SH-SY5Y (cell line): ENCODE data around the gene LRIG2.

Experiments
- GATA2 ChIP-seq: IDR thresholded peaks from 2 replicates; pipeline ENCODE4 v1.6.1; 2011; ENCODE audit warnings: mild to moderate bottlenecking, low read depth, low read length
- GATA3 ChIP-seq: IDR thresholded peaks from 2 replicates; pipeline ENCODE4 v1.6.1; 2011; ENCODE audit warnings: low read depth, mild to moderate bottlenecking, low read length, moderate library complexity

- TF ChIP-seq GATA2 = peak; percentile 68; the same call in 1 of the 2 replicates
- TF ChIP-seq GATA3 = peak; percentile 86
Measured at GRCh38 chr1:113040718-113041412, 32.1 kb upstream of the LRIG2 start.
